ENCODE results near the gene ANXA5. TPM values are rescaled to one million over a fixed set of nuclear protein-coding genes. Genes with fewer than 3 reads are reported as not detected.

ANXA5 gene
- total and polyA plus RNA-seq, 2 donors (not counting 1 experiment from before 2014, with no cell fraction given) = 42.4 to 67.8 TPM

DNA sequence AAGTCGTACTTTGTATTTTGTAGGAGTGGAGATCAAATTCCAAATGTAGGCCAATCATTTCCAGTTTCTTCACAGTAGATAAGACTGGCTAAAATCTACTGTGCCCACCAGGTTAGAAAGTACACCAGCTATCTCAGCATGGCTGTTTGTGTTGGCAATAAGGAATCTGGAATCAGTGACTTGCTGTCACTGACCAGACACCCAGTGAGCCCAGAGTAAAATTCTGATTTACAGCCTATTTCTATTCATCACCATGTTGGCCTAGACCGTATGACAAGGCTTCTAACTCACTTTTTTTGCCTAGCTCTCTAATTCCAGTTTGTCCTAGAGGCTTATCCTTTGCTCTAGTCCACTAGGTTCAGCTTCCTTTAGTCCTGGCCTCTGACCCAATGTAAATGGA is 42.8 kb upstream of the ANXA5 start:
- Histone ChIP-seq H3K4me2 (replicated peaks; ENCODE audit: low read depth, low read length, poor library complexity, severe bottlenecking) (no peak overlapping the region), H3K79me2 (ENCODE audit: control insufficient read depth, insufficient read depth, low read length) (no peaks in the 10 kb centered on the region), H3K4me3 (ENCODE audit: control extremely low read depth in 1 of 5, extremely low read depth in 1 of 5, insufficient read depth in 1 of 5, low read depth in 2 of 5, low read length in 4 of 5) (no peak overlapping the region), H3K9ac (ENCODE audit: low read length) (no peak overlapping the region), H3K4me1 (ENCODE audit: control insufficient read depth in 2 of 2, insufficient read depth in 2 of 2, low read length in 2 of 2) (no peaks in the 10 kb centered on the region), H3K36me3 (replicated peaks in 1 of 2; ENCODE audit: control extremely low read depth in 1 of 2, control insufficient read depth in 1 of 2, extremely low read depth in 1 of 2, insufficient read depth in 2 of 2, low read length in 1 of 2) (no peaks in the 10 kb centered on the region), H3K27ac (ENCODE audit: low read length in 2 of 2) (no peak overlapping the region), H3K9me3 (ENCODE audit: control extremely low read depth in 1 of 3, control insufficient read depth in 2 of 3, insufficient read depth in 1 of 3, low read length in 2 of 3) (no peaks in the 10 kb centered on the region), H4K20me1 (ENCODE audit: control insufficient read depth, insufficient read depth, low read length, poor library complexity, severe bottlenecking) (no peaks in the 10 kb centered on the region), H3K27me3 (replicated peaks in 1 of 4; ENCODE audit: control extremely low read depth in 1 of 4, control insufficient read depth in 3 of 4, insufficient read depth in 4 of 4, low read length in 3 of 4) (peaks cover 0 to 7% (median 0%) of the 10 kb centered on the region in 4 experiments), H2AFZ (ENCODE audit: insufficient read depth, low read depth, low read length, poor library complexity, severe bottlenecking) (no peak overlapping the region)
- DNase-seq (no peak), ATAC-seq (ENCODE audit: low read depth) (no peak)
- H3K27ac Mint-ChIP-seq = no peak overlapping the region
- TF ChIP-seq CTCF (IDR thresholded peaks at IDR 0.05) = no peak
- no peak for TF ChIP-seq EZH2 (IDR thresholded peaks at IDR 0.05; ENCODE audit: borderline replicate concordance, insufficient read depth, low read depth, low read length, poor library complexity, severe bottlenecking)
- 82% methylated on average over 1 of the region's 2 CpGs for WGBS (ENCODE audit: insufficient coverage)
- no peaks in the 10 kb centered on the region for H3K9me3 Mint-ChIP-seq (ENCODE audit: insufficient read depth)
- no peaks in the 10 kb centered on the region for H3K4me1 Mint-ChIP-seq
- H3K27me3 Mint-ChIP-seq = peaks cover 25% of the 10 kb centered on the region
- H3K4me3 Mint-ChIP-seq = no peak overlapping the region
- ChIA-PET POLR2A (no interaction called here), CTCF (no interaction called here)
- intact Hi-C loops (cut with micrococcal nuclease) = no loop called here

- no peak overlapping the region for H3K4me3 Mint-ChIP-seq
- POLR2A ChIA-PET = no interaction called here
- H3K79me2 ChIP-seq (ENCODE audit: control insufficient read depth, insufficient read depth, low read length) = no peaks in the 10 kb centered on the region
- H3K27me3 Mint-ChIP-seq = peaks cover 28% of the 10 kb centered on the region
- no peaks in the 10 kb centered on the region for H3K4me1 ChIP-seq (ENCODE audit: control insufficient read depth in 2 of 2, insufficient read depth in 2 of 2, low read length in 2 of 2)
- H3K9me3 ChIP-seq (ENCODE audit: control extremely low read depth in 1 of 3, control insufficient read depth in 2 of 3, insufficient read depth in 1 of 3, low read length in 2 of 3) = no peaks in the 10 kb centered on the region
- intact Hi-C loops (cut with micrococcal nuclease) = no loop called here
- no CpG with 5 or more reads among the region's 2 CpGs for WGBS (ENCODE audit: insufficient coverage)
- no peak overlapping the region for H2AFZ ChIP-seq (ENCODE audit: insufficient read depth, low read depth, low read length, poor library complexity, severe bottlenecking)
- H3K4me3 ChIP-seq (ENCODE audit: control extremely low read depth in 1 of 5, extremely low read depth in 1 of 5, insufficient read depth in 1 of 5, low read depth in 2 of 5, low read length in 4 of 5) = no peak overlapping the region
- TF ChIP-seq EZH2 (IDR thresholded peaks at IDR 0.05; ENCODE audit: borderline replicate concordance, insufficient read depth, low read depth, low read length, poor library complexity, severe bottlenecking) (no peak), CTCF (IDR thresholded peaks at IDR 0.05) (no peak)
- H3K4me2 ChIP-seq (replicated peaks; ENCODE audit: low read depth, low read length, poor library complexity, severe bottlenecking) = no peak overlapping the region
- DNase-seq (no peak), ATAC-seq (ENCODE audit: low read depth) (no peak)
- H3K9ac ChIP-seq (ENCODE audit: low read length) = no peak overlapping the region
- H3K27ac Mint-ChIP-seq = no peak overlapping the region
- CTCF ChIA-PET = no interaction called here
- H4K20me1 ChIP-seq (ENCODE audit: control insufficient read depth, insufficient read depth, low read length, poor library complexity, severe bottlenecking) = no peaks in the 10 kb centered on the region
- H3K9me3 Mint-ChIP-seq (ENCODE audit: insufficient read depth) = no peaks in the 10 kb centered on the region
- H3K4me1 Mint-ChIP-seq = no peaks in the 10 kb centered on the region
- no peak overlapping the region for H3K27ac ChIP-seq (ENCODE audit: low read length in 2 of 2)
- H3K36me3 ChIP-seq (replicated peaks in 1 of 2; ENCODE audit: control extremely low read depth in 1 of 2, control insufficient read depth in 1 of 2, extremely low read depth in 1 of 2, insufficient read depth in 2 of 2, low read length in 1 of 2) = no peaks in the 10 kb centered on the region
- peaks cover 0 to 7% (median 0%) of the 10 kb centered on the region in 4 experiments for H3K27me3 ChIP-seq (replicated peaks in 1 of 4; ENCODE audit: control extremely low read depth in 1 of 4, control insufficient read depth in 3 of 4, insufficient read depth in 4 of 4, low read length in 3 of 4)
These were observed 42.2 kb upstream of the ANXA5 start for GRCh38 chr4:121738780-121739535.
